Measurements from ENCODE around the gene ZSWIM6.

The ZSWIM6 gene

DNA sequence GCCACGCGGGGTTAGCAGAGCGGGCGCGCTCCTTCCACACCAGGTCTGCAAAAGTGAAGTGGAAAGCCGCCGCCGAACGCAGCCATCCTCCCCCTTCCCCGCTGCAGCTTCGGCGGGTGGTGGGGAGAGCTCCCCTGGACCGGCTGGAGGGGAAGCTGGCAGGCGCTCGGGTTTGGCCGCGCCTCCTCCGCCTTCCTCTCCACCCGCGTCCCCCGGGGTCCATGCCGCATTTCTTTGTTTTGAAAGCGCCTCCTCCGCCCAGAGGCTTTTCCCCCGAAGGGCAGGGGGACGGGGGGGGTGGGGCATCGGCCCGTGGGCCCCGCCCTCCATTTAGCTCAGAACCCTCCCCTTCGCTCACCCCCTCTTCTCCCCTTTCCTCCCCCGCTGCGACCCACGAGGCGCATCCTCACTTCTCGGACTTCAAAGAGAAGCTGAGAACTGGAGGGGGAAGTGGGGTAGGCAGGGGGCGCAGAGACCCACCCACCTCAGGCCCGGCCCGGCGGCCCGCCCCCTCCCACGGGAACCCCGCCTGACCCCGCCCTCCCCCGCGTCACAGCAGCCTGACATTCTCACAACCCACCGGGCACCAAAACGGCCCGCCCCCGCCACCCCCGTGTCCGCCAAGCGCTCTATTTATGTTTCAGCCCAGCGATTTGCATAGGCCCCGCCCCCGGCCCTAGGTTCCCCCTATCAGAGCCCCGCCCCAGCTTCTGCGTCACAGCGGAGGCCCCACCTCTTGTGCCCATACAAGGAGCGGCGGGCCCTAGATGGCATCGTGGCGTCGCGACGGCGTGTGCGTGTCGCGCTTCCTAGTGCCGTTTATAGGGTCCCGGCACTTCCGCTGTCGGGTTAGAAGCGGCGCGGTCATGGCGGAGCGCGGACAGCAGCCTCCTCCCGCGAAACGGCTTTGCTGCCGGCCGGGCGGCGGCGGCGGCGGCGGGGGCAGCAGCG is at the start of gene ZSWIM6:
ZSWIM6 (plus strand) TSS at position 852 of the 951 bp plus-strand sequence; CDS start at position 867, 15 bp downstream.
- peak; percentile 98 for DNase-seq

DNA sequence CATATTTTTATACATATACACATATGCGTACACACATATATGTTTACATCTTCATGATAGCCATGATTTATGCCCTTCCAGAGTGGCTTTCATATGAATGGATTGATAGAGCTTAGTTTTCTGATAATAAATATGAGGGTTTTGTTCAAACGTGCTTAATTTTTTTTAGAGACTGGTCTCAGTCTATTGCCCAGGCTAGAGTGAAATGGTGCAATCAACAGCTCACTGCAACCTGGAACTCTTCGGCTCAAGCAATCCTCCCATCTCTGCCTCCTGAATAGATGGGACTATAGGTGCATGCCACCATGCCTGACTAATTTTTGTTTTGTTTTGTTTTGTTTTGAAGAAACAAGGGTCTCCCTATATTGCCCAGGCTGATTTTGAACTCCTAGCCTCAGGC is 48.6 kb upstream of the ZSWIM6 start:
- no peak for DNase-seq

DNA sequence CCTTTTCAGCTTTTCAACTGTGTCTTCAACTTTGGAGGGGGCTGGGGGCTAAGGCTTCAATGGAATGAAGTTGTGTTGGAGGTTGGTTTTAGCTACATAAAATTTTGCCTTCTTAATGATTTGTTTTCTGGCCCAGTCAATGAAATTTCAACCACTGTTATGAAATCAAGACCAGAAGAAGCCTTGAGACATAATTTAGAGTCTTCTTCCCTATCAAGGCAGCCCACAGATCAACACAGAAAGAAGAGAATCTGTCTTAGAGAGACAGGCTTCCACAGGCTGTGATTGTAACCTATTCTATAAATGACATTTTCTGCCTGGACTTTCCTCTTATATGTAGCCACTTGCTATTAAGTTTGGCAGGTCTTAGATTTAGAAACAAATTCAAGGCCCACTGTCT is 46.5 kb upstream of the ZSWIM6 start:
- no peak for DNase-seq

DNA sequence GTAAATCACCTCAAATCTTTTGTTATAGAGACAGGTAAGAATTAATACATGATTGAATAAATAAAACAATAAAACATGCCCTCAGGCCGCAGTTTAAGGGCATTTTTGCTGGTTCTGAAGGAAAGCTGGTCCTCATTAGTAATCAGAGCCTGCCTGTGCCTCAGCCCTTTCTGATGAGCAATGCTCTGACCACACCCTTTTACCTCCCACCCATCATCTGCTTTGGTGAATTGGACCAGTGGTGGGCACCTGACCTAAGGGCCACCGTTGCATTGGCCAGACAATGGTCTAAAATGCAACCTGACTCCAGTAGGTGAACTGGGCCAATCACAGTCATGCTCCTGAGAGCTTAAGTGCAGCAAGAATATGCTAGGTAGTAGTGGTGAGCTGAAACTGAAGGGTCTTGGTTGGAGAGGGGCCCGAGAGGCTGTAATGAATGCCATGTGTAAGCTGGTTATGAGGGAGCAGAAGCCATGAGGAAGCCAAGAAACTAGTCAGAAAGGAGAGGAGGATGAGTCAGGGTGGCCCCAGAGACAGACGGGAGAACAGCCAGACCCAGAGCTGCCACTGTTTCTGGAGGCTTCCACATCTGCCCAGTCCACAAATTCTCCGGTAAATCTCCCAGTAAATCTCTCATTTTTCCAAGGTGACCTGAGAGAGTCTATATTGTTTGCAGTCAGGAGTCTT is 45.5 kb upstream of the ZSWIM6 start:
- no peak for DNase-seq

DNA sequence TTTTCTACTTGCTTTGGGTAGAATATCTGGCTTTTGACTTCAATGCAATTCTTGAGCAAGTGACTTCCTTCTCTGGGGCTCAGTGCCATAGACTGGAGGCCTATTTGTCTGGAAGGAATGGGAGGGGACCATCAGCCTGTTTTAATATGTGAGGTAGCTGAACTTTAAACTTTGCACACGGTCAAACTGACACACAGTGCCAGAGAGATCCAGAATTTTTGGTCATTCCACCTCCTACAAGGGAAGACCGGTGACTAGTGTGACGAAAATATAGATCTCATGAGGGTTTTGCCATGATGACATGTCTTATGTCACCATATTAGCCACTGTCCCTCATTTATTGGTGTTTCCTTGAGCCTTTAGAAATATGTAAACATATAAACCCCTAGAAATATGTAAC is 44.6 kb upstream of the ZSWIM6 start:
- DNase-seq = no peak

DNA sequence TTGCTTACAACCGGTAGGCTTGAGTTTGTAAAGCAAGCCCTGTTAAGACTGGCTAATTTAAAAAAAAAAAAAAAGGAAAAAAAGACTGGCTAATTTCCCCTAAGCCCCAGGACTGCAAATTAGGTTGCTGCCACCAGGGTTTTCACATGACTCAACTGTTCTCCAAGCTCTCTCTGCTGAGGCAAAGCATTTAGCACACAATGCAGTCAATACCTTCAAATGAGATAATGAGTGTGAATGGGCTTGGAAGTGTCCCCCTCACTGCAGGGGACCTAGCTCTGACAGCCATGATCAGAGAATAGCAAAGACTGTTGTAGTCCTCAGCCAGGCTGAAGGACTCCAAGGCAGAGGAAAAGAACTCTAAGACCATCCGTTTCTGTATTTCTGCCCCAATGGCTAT is 42.8 kb upstream of the ZSWIM6 start:
- no peak for DNase-seq

DNA sequence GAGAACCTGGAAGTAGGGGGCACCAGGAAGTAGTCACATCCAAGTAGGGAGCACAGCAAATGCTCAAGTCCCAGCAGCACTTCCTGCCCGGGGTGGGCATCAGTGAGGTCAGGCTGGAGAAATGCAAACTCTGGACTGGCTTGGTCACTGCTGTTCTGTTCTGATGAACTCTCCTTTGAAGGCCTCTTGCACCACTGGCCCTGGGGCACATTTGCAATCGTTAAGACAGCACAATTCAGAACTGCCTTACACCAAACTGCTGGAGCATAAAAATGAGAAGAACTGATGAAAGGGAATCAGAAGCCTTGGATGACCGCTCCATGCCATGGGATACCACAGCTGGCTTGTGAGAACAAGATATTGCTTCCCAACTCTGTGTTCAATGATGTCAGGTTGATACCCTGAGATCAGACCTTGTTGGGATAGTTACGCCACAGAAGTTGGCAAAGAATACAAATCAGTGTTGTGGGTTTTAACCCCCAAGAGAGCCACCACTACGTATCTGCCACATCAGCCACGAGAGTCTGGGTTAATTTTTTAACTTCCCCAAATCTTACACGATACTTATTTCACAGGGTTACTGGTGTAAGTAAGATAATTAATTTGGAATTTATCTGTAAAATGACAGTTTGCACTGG is 42.3 kb upstream of the ZSWIM6 start:
- no peak for DNase-seq

DNA sequence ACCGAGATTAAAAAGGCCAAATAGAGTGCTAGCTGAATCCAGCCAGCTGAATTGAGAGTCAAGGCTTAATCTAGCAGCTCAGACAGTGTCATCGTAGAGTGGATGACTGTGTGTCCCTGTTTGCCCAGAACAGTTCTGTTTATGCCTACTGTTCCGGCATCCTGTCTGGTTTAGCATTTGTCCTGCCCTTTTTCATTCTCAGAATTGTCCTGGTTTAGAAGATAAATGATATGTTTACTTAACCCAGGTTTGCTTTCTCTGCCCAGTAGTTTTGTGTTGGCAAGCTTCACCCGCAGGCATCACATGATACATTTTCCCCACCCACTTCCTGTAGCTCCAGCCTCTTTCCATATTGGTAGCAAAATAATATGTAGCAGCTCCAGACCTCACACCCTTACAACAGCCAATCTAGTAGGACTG is 41.3 kb upstream of the ZSWIM6 start:
- DNase-seq = no peak

DNA sequence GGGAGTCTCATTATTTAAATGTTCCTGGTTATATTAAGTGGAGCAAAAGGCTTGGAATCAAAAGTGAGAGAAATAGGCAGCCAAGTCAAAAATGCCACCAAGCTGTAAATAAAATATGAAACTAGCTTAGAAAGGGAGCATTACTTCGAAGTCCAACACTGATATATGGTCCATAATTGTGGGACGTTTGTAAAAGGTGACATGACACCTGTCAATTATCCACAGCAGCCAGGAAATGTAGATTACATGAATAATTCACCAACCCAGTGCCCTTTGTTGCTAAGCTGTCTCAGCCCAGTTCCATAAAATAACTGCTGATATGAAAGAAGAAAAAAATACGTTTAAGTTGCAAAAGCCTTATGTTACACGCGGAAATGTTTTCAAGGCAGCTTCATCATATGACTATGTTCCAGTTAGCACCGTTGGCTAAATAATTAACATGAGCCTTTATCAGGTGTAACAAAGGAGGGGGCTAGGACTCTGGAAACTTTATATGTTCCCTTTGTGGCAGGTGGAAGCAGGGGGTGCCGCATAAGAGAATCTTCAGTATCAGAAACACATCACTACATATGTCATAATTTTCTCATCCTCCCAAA is 39.9 kb upstream of the ZSWIM6 start:
- no peak for DNase-seq

DNA sequence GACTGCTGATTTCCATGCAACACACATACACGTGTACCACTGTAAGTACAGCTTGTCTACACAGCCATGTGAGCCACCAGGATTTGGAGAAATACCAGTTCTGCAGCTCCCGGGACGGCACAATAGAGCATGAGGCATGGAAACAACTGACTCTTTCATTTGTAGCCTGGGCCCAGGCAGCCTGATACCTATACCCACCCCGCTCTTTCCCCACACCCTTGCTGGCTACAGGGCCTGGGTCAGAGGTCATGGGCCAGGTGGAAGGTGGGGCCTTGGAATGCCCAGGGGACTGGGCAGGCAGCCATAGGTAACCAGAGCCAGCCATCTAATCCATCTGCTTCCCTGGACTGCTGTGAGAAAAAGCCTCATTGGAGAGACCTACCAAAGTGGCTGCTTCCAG is 39.0 kb upstream of the ZSWIM6 start:
- no peak for DNase-seq

DNA sequence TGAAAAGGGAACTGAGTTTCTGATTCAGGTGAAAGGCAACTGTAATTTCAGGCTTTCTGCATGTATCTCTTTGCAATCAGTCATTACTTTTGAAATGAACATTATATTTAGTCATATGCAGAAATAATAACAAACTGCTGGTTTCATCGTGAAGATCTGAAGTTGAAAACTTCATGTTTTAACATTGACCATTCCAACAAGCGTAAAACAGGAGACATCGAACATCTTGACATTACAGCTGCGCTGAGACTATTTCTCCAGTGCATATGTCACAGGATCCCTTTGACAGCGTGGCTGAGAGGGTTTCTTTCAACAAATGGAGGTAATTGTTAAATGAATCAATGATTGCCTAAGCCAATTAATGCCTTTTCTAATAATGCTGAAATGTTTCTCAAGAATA is 38.2 kb upstream of the ZSWIM6 start:
- no peak for DNase-seq

DNA sequence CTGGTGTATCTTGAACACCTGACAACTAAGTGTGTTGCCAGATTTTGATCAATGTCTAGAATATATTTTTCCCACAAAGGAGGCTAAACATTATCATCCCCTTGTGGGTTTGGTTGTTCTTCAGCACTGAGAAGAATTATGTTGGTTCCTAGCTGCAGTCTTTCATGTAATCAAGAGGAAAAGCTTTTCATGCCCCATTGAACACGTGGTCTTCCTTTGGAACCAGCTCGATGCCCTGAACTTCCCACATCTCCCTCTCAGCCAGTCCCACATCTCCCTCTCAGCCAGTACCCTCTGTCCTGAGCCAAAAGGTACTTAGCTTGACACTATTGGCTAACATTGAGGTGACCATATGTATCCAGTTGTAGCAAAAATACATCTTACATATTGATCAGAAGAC is 36.7 kb upstream of the ZSWIM6 start:
- no peak for DNase-seq

DNA sequence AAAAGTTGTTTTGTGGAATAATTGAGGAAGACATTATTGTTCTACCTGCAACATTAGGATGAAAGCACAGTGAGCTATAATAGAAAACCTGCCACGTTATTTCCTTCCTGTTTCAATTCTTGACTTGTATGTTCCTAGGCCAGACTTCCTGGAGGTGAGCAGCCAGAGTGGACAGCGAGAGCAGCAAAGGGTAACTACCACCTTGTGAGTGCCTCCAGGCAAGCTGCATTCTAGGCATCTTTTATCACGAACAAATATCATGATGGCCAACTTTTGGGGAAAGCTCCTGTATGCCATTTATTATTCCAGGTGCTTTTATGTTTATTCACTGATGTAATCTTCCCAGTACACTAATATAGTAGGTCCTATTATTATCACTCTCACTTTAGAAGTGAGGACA is 34.0 kb upstream of the ZSWIM6 start:
- no peak for DNase-seq

DNA sequence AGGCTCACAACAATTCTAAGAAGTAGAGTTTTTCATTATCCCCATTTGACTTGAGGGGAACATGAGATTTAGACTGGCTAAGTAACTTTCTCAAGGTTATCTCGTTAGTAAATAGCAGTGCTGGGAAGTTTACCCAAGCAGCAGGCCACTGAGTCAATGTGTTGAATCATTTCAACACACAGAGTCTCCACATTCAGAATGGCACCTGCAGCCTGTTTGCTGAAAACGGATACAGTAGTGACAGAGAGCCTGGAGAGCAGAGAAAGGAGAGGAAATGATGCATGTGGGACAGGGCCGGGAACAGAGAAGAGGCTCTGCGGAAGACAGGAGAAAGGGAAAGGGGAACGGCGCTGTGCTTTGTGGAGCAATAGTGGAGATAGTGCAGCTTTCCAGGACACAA is 33.5 kb upstream of the ZSWIM6 start:
- DNase-seq = no peak

DNA sequence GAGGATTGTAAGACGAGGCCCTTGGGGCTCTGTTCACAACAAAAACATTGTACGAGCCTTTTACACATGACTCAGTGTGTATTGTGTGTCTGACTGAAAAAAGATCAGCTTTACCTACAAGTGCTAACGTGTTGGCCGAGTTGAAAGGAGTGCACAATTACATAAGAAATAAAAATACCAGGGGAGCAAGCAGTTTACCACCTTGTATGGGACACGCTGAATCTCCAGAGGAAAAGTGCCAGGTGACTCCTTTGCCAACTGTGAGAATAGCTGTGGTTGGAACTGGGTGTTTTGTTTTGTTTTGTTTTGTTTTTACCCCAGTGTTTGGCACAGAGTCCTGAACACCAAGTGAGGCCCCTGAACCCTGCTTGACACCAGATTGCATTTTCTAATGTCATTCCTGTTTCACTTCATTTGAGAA is 32.8 kb upstream of the ZSWIM6 start:
- DNase-seq = no peak

DNA sequence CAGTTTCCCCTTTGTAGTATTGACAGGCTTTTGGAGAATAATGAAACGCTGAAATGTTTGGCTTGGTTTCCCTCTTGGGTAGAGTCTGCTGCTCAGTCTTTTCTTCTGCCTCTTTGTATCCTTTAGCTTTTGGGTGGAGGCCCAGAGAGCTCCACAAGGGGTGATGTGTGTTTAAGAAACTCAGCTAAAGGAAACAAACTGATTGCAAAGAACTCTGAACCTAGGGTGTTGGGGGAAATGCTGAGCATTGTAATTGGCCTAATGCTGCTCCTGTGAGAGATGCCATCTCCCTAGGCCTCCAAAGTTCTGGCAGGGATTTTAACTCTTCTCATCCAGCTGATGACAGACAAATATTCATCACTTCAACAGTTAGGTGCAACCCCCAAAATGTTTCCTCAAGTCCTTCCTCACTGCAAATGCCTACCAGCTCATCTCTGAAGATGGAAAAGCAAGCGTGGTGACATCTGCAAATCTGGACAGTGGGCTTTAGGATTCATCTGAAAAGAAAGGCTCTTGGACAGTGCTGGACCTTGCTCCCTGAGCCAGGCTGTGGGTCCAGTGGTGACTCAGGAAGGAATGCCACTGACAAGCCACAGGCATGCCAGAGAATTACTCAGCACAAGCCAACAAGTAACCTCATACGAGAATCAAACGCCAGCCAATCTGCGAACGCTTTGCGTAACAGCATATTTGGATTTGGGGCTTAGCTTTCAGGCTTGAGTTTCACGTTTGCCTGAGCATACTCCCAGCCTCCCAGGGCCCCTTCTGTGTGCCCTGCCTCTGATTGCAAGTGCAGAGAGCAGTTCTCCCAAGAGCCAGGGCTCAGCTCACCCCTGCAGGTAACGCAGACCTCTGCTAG is 30.5 kb upstream of the ZSWIM6 start:
- no peak for DNase-seq

DNA sequence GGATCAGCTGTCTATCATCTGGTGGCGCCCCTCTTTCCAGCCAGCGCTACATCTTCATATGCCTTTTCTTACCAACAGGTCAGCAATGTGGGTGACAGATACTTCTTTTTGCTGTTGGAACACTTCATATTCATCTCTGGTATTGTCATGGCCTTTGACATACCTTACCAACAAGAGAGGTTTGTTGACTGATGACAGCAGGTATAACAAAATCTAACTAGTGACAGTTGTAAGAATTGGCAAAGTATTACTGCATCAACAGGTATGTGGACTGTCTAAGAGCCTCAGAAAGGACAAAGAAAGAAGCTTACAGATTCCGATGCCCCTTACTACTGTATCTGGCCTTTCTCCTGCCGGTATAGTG is 29.9 kb upstream of the ZSWIM6 start:
- DNase-seq = no peak

DNA sequence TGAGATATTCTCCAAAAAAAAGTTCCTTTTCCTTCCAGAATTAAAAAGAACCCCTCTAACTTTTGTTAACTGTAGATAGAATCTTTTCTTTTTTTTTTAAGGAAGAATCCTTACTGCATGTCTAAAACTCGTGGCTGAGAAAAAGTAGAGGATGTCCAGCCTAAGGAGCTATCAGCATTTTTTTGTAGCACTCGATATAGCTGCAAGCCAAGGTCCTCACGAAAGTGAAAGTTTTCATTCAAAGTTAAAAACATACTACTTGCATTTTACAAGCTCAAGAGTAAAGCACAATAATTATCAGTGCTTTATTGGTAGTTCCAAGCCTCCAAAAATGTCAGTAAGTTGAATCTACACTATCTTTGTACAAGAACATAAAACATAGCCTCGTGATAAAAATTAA is 28.7 kb upstream of the ZSWIM6 start:
- DNase-seq = no peak

DNA sequence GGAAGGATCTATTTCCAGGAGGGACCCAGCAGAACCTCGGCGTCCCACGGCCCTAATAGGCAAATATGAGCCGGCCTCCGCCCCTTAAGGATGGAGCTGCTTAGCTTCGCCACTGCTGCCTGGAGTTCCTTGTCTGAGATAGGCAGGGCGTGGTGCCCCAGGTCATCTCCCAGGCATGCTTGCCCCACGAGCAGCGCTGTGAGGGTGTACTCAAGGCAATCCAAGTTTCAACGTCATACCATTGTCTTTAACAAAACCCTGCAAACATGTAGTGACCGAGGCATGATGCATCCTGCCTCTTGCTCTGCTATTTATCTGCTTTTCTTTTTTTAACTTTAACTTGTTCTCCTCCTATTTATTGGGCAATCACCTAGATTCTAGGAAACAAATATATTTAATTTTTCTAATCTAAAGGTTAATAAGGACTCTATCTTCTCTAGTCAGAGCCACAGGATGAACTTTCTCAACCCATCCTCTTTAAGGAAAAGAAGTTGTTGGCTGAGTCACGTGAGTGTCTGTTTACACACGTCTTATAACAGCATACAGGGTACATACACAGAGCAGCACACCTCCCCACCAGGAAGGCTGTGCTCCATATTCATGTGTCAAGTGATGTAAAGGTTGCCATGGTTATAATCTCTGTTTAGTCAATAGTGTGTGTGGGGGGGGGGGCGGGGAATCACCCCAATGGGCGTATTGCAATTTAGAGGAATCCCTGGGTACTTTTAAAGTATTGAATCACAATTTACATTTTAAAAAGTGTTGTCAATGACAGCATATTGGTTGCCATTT is 27.3 kb upstream of the ZSWIM6 start:
- DNase-seq = no peak

DNA sequence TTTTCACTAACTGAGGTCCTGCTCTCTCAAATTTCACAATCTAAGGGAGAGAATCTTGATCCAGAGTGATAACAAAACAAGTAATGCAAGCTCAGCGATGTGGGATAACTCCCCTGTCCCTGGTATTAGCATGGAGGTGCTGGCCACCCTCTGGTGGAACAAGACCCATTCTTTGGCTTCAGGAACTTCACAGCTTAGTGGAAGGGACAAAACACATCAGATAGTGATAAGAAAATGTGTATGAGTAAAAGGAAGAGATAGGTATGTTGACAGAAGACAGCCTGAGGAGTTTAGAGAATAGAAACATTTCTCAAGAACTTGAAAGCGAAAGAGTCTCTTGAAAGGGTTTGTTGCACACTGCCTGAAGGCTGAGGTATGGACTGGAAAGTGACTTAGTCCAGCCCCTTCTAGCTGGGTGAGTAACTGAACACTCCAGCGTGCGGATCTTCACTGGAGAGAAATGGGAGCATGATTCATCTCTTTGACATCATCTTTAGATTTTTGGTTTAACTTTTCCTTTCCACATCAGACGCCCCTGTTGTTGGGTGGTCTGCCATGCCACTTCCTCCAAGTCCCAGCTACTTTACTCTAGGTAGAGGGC is 25.4 kb upstream of the ZSWIM6 start:
- peak in 1 of 2 experiments; percentile 39 for DNase-seq

DNA sequence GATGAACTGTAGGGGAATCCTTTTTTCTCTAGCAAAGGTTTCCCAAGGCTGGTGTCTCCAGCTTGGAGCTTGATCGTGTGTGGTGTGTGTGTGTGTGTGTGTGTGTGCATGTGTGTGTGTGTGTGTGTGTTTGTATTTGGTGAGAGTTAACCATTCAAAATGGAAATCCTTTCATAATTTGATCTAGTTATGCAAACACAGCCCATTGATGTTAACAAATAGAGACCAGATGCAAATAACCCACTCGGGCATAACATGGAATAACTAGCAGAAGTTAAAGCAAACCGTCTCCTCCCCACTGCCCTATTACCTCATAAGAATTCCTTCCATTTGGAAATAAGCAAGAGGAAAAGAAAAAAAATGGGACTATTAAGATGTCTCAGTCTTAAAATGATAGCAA is 24.9 kb upstream of the ZSWIM6 start:
- DNase-seq = no peak
